ENCODE results near the gene TENM4. TPM values are rescaled to one million over a fixed set of nuclear protein-coding genes. Genes with fewer than 3 reads are reported as not detected.

TENM4 gene
- total RNA-seq, 1 experiment from 2014 or later: 25.0 TPM

DNA sequence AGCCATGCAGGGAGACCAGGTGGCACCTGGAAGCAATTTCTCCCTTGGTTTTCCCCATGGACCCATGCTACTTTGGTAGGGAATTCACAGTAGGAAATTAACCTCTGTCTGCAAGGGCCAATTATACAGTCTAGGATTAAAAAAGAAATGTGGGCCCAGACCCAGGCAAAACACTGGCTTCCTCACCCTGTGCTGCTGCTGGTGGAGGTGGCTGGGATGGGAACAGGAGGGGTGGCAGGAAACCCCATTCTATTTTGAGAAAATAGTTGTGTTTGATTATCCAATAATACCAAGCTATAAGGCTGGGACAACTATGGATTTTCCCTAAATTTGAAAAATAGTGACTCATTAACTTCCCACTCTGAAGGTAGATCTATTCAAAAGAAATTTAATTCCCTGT lies 449.1 kb downstream of the TENM4 start (continued):
- TF ChIP-seq, protein P1, sequence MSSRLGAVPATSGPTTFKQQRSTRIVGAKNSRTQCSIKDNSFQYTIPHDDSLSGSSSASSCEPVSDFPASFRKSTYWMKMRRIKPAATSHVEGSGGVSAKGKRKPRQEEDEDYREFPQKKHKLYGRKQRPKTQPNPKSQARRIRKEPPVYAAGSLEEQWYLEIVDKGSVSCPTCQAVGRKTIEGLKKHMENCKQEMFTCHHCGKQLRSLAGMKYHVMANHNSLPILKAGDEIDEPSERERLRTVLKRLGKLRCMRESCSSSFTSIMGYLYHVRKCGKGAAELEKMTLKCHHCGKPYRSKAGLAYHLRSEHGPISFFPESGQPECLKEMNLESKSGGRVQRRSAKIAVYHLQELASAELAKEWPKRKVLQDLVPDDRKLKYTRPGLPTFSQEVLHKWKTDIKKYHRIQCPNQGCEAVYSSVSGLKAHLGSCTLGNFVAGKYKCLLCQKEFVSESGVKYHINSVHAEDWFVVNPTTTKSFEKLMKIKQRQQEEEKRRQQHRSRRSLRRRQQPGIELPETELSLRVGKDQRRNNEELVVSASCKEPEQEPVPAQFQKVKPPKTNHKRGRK (CRISPR knock-in tag; IDR thresholded peaks at IDR 0.05; ENCODE audit: borderline replicate concordance): no peak

DNA sequence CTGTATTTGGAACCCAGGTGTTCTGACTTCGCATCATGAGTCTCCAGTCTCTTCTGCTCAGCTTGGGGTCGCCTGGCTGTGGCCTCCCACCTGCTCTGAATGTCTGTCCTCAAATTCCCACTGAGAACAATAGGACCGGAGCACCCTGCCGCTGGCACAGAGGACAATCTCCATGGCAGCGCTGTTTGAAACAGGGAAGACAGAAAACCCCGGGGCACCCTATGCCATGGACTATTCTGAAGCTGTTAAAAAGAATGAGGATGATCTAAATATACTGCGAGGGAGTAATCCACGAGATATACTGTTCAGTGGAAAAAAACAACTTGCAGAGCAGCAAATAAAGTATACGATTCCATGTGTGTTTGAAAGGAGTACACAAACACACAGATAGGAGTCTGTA lies 450.6 kb downstream of the TENM4 start:
- Mint-ChIP-seq H3K27ac (no peak overlapping the region), H3K27me3 (ENCODE audit: low read depth) (no peaks in the 10 kb centered on the region), H3K9me3 (no peaks in the 10 kb centered on the region), H3K4me3 (no peak overlapping the region), H3K36me3 (no peaks in the 10 kb centered on the region), H3K4me1 (peaks cover 4% of the 10 kb centered on the region; the same call in 1 of the 2 replicates)
- CTCF ChIA-PET: no interaction called here
- POLR2A ChIA-PET: no interaction called here
- ATAC-seq: no peak
- TF ChIP-seq CDX4 (CRISPR knock-in tag; IDR thresholded peaks at IDR 0.05; ENCODE audit: borderline replicate concordance) (no peak), JAZF1 (CRISPR knock-in tag; IDR thresholded peaks at IDR 0.05) (no peak), CREM (CRISPR knock-in tag; IDR thresholded peaks at IDR 0.05) (no peak), ZNF423 (CRISPR knock-in tag; IDR thresholded peaks at IDR 0.05) (peak; percentile 48), ATF2 (CRISPR knock-in tag; IDR thresholded peaks at IDR 0.05; ENCODE audit: borderline replicate concordance, low read depth) (no peak), ZMAT4 (CRISPR knock-in tag; IDR thresholded peaks at IDR 0.05) (no peak)
- no peak for DNase-seq (ENCODE audit: low spot score)

GRCh38 chr11:78987748-78988147 lies 453.1 kb downstream of the TENM4 start:
- H3K27ac Mint-ChIP-seq: no peak overlapping the region
- POLR2A ChIA-PET: no interaction called here
- H3K36me3 Mint-ChIP-seq: no peaks in the 10 kb centered on the region
- H3K4me1 Mint-ChIP-seq: peaks cover 4% of the 10 kb centered on the region; the same call in 1 of the 2 replicates
- no peaks in the 10 kb centered on the region for H3K9me3 Mint-ChIP-seq
- no peak for DNase-seq (ENCODE audit: low spot score)
- H3K27me3 Mint-ChIP-seq (ENCODE audit: low read depth): no peaks in the 10 kb centered on the region
- H3K4me3 Mint-ChIP-seq: no peak overlapping the region
- peak; percentile 52; the same call in 1 of the 2 replicates for ATAC-seq
- CTCF ChIA-PET: interaction anchor here (1.1 to 1.9 kb wide), 3 partner anchors 27 to 342 kb away, joined by 3 to 6 read pairs (median 3); no protein-coding TSS in a partner anchor
- TF ChIP-seq, protein P2, sequence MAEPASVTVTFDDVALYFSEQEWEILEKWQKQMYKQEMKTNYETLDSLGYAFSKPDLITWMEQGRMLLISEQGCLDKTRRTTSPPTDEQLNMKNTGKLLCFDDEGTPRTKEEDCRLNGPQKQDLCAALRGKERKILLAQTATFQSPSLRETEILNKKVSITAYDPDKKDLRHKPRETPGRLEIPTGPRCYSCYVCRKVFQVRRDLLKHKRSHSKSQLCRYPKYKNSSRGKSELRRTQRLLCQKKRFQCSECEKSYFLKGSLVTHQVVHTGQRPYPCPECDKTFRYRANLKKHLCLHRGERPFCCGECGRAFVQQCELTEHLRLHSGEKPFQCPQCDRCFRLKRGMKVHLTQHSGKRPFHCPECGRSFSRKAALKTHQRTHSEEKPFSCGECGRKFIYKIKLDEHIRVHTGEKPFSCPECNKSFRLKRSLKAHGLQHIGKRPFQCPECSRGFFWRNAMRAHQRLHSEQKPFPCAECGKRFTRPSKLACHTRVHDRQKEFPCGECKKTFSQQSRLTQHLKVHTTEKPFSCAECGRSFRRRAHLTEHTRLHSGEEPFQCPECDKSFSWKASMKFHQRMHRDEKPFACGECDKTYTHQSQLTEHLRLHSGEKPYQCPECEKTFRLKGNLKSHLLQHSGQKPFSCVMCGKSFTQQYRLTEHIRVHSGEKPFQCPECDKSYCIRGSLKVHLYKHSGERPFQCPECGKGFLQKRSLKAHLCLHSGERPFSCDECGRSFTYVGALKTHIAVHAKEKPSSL (CRISPR knock-in tag; conservative IDR thresholded peaks at IDR 0.05): no peak
- TF ChIP-seq NR1H2 (CRISPR knock-in tag; IDR thresholded peaks at IDR 0.05) (no peak), ZNF219 (CRISPR knock-in tag; IDR thresholded peaks at IDR 0.05; ENCODE audit: borderline replicate concordance) (no peak)

DNA sequence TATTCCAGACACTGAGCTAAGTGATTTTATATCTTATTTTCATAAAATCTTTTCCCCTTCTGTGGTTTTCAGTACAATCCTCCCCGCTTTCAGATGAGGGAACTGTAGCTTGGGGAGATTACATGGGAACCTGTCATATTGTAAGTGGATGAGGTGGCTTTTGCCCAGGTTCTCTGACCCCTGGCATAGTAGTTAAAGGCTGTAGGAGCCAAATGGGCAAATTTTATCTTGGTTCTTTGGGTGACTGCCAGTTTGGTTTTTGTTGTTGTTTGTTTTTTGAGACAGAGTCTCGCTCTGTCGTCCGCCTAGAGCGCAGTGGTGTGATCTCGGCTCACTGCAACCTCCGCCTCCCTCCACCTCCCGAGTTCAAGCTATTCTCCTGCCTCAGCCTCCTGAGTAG lies 454.5 kb downstream of the TENM4 start:
- Mint-ChIP-seq H3K27me3 (ENCODE audit: low read depth) (no peaks in the 10 kb centered on the region), H3K4me1 (peaks cover 4% of the 10 kb centered on the region; the same call in 1 of the 2 replicates), H3K27ac (no peak overlapping the region), H3K9me3 (no peaks in the 10 kb centered on the region), H3K36me3 (no peaks in the 10 kb centered on the region), H3K4me3 (no peak overlapping the region)
- ChIA-PET POLR2A (no interaction called here), CTCF (interaction anchor here (1.9 kb wide), 1 partner anchor 25 kb away, joined by 6 read pairs; no protein-coding TSS in a partner anchor)
- DNase-seq (ENCODE audit: low spot score) (no peak), ATAC-seq (no peak)
- TF ChIP-seq ZNF671 (CRISPR knock-in tag; IDR thresholded peaks at IDR 0.05) (no peak), SMAD3 (CRISPR knock-in tag; IDR thresholded peaks at IDR 0.05; ENCODE audit: borderline replicate concordance) (no peak), ZNF138 (CRISPR knock-in tag; conservative IDR thresholded peaks at IDR 0.05) (no peak), PRRX2 (CRISPR knock-in tag; IDR thresholded peaks at IDR 0.05) (no peak), EMX1 (CRISPR knock-in tag; IDR thresholded peaks at IDR 0.05) (no peak), JUN (CRISPR knock-in tag; IDR thresholded peaks at IDR 0.05) (no peak), FOXP1 (CRISPR knock-in tag; IDR thresholded peaks at IDR 0.05; ENCODE audit: borderline replicate concordance) (no peak), ZNF423 (CRISPR knock-in tag; IDR thresholded peaks at IDR 0.05) (no peak)
- TF ChIP-seq, protein P2 (CRISPR knock-in tag; conservative IDR thresholded peaks at IDR 0.05): no peak
- TF ChIP-seq, protein P3, sequence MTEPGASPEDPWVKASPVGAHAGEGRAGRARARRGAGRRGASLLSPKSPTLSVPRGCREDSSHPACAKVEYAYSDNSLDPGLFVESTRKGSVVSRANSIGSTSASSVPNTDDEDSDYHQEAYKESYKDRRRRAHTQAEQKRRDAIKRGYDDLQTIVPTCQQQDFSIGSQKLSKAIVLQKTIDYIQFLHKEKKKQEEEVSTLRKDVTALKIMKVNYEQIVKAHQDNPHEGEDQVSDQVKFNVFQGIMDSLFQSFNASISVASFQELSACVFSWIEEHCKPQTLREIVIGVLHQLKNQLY (CRISPR knock-in tag; IDR thresholded peaks at IDR 0.05): no peak
- TF ChIP-seq, protein P4, sequence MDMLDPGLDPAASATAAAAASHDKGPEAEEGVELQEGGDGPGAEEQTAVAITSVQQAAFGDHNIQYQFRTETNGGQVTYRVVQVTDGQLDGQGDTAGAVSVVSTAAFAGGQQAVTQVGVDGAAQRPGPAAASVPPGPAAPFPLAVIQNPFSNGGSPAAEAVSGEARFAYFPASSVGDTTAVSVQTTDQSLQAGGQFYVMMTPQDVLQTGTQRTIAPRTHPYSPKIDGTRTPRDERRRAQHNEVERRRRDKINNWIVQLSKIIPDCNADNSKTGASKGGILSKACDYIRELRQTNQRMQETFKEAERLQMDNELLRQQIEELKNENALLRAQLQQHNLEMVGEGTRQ (CRISPR knock-in tag; IDR thresholded peaks at IDR 0.05): no peak

All from WTC11 (cell line).